Measurements from ENCODE around the gene DDX59.

Gene DDX59

GRCh38 chr1:200659269-200659668 is 10.4 kb downstream of the DDX59 start:
- H3K27ac ChIP-seq: no peak overlapping the region
- TF ChIP-seq CTCF (IDR thresholded peaks at IDR 0.05) (no peak), ZFX (IDR thresholded peaks at IDR 0.05; ENCODE audit: borderline replicate concordance) (no peak)

- TF ChIP-seq CTCF (IDR thresholded peaks at IDR 0.05) (no peak), ZFX (IDR thresholded peaks at IDR 0.05; ENCODE audit: borderline replicate concordance) (no peak)
- no peak overlapping the region for H3K27ac ChIP-seq
Measured at GRCh38 chr1:200658037-200658818, 11.5 kb downstream of the DDX59 start.

GRCh38 chr1:200654660-200655059 is 15.0 kb downstream of the DDX59 start:
- TF ChIP-seq ZFX (IDR thresholded peaks at IDR 0.05; ENCODE audit: borderline replicate concordance) (no peak), CTCF (IDR thresholded peaks at IDR 0.05) (no peak)
- peak overlapping the region; percentile 3; the same call in 1 of the 2 replicates for H3K27ac ChIP-seq

GRCh38 chr1:200653022-200653462 is 16.7 kb downstream of the DDX59 start:
- no peak overlapping the region for H3K27ac ChIP-seq
- TF ChIP-seq ZFX (IDR thresholded peaks at IDR 0.05; ENCODE audit: borderline replicate concordance): no peak
- no peak for TF ChIP-seq CTCF (IDR thresholded peaks at IDR 0.05)

- TF ChIP-seq ZFX (IDR thresholded peaks at IDR 0.05; ENCODE audit: borderline replicate concordance): no peak
- TF ChIP-seq CTCF (IDR thresholded peaks at IDR 0.05): no peak
- H3K27ac ChIP-seq: no peak overlapping the region
Measured at GRCh38 chr1:200652378-200652777, 17.3 kb downstream of the DDX59 start.

- TF ChIP-seq CTCF (IDR thresholded peaks at IDR 0.05) (no peak), ZFX (IDR thresholded peaks at IDR 0.05; ENCODE audit: borderline replicate concordance) (no peak)
- no peak overlapping the region for H3K27ac ChIP-seq
Measured at GRCh38 chr1:200646515-200646914, 23.2 kb downstream of the DDX59 start.

- no peak overlapping the region for H3K27ac ChIP-seq
Measured at GRCh38 chr1:200644021-200644420, 25.7 kb downstream of the DDX59 start.

More at GRCh38 chr1:200644021-200644420, 25.7 kb downstream of the DDX59 start:
- TF ChIP-seq CTCF (IDR thresholded peaks at IDR 0.05): no peak
- TF ChIP-seq ZFX (IDR thresholded peaks at IDR 0.05; ENCODE audit: borderline replicate concordance): no peak
